Nephron (organoid): ENCODE results near the gene SLC47A2.

ENCODE experiments used
- H3K27ac Mint-ChIP-seq, 3 experiments: 2 replicates each; pipeline ENCODE4 v1.8.0; 2020; ENCODE audit warnings: mixed read lengths in 3 of 3, mild to moderate bottlenecking in 2 of 3, moderate library complexity in 1 of 3
- H3K27me3 Mint-ChIP-seq: 2 replicates; pipeline ENCODE4 v1.8.0; 2021; ENCODE audit warnings: low read depth, mild to moderate bottlenecking, moderate library complexity, mixed read lengths
- H3K36me3 Mint-ChIP-seq: 2 replicates; pipeline ENCODE4 v1.8.0; 2020; ENCODE audit warnings: low read depth, mixed read lengths
- H3K4me1 Mint-ChIP-seq: 2 replicates; pipeline ENCODE4 v1.8.0; 2020; ENCODE audit warnings: mixed read lengths
- H3K4me3 Mint-ChIP-seq, 3 experiments: 2 replicates each; pipeline ENCODE4 v1.8.0; 2020; ENCODE audit warnings: mild to moderate bottlenecking in 3 of 3, mixed read lengths in 3 of 3, moderate library complexity in 2 of 3
- H3K9me3 Mint-ChIP-seq: 2 replicates; pipeline ENCODE4 v1.8.0; 2020; ENCODE audit warnings: mixed read lengths
- CTCF ChIP-seq, 3 experiments: fragments of 200-600 bp; sonication (generic); IDR thresholded peaks; one replicate each; pipeline ENCODE4 v1.5.0; 2021; ENCODE audit warnings: antibody characterized with exemption in 3 of 3; ENCODE audit not compliant: unreplicated experiment in 3 of 3

SLC47A2 gene

GRCh38 chr17:19726631-19727376, 10.4 kb upstream of the SLC47A2 start:
- Mint-ChIP-seq H3K27ac (peak overlapping the region; percentile 43 to 76 (median 57)), H3K9me3 (no peaks in the 10 kb centered on the region), H3K36me3 (no peaks in the 10 kb centered on the region), H3K4me3 (peak overlapping the region in 1 of 3 experiments; percentile 6), H3K4me1 (peaks cover 41% of the 10 kb centered on the region), H3K27me3 (peaks cover 20% of the 10 kb centered on the region)
- no peak for TF ChIP-seq CTCF (IDR thresholded peaks at IDR 0.05; ENCODE audit: unreplicated experiment in 3 of 3)

GRCh38 chr17:19725486-19725885, 9.1 kb upstream of the SLC47A2 start:
- Mint-ChIP-seq H3K27me3 (peaks cover 25% of the 10 kb centered on the region), H3K9me3 (no peaks in the 10 kb centered on the region), H3K36me3 (no peaks in the 10 kb centered on the region), H3K4me1 (peaks cover 55% of the 10 kb centered on the region), H3K27ac (peak overlapping the region in 1 of 3 experiments; percentile 11), H3K4me3 (no peak overlapping the region)
- no peak for TF ChIP-seq CTCF (IDR thresholded peaks at IDR 0.05; ENCODE audit: unreplicated experiment in 3 of 3)

- TF ChIP-seq CTCF (IDR thresholded peaks at IDR 0.05; ENCODE audit: unreplicated experiment in 3 of 3), result no peak
- Mint-ChIP-seq H3K27ac (peak overlapping the region in 1 of 3 experiments; percentile 11), H3K4me3 (no peak overlapping the region), H3K9me3 (no peaks in the 10 kb centered on the region), H3K36me3 (no peaks in the 10 kb centered on the region), H3K27me3 (peaks cover 25% of the 10 kb centered on the region), H3K4me1 (peaks cover 62% of the 10 kb centered on the region)
Observed at GRCh38 chr17:19724501-19725420, 8.4 kb upstream of the SLC47A2 start.

- Mint-ChIP-seq H3K4me1 (peaks cover 67% of the 10 kb centered on the region), H3K9me3 (no peaks in the 10 kb centered on the region), H3K36me3 (no peaks in the 10 kb centered on the region), H3K27ac (no peak overlapping the region), H3K4me3 (no peak overlapping the region), H3K27me3 (peaks cover 21% of the 10 kb centered on the region)
- TF ChIP-seq CTCF (IDR thresholded peaks at IDR 0.05; ENCODE audit: unreplicated experiment in 3 of 3), result no peak
Observed at GRCh38 chr17:19723964-19724363, 7.6 kb upstream of the SLC47A2 start.

GRCh38 chr17:19720631-19721426, 4.4 kb upstream of the SLC47A2 start:
- Mint-ChIP-seq H3K27me3 (peaks cover 14% of the 10 kb centered on the region), H3K4me3 (peak overlapping the region in 2 of 3 experiments; percentile 13 to 44)

More at GRCh38 chr17:19720631-19721426, 4.4 kb upstream of the SLC47A2 start:
- Mint-ChIP-seq H3K36me3 (no peaks in the 10 kb centered on the region), H3K27ac (peak overlapping the region; percentile 42 to 84 (median 82)), H3K9me3 (no peaks in the 10 kb centered on the region), H3K4me1 (peaks cover 52% of the 10 kb centered on the region)
- no peak for TF ChIP-seq CTCF (IDR thresholded peaks at IDR 0.05; ENCODE audit: unreplicated experiment in 3 of 3)
